H1 (cell line): ENCODE data around the gene EEPD1. TPM values are rescaled to one million over a fixed set of nuclear protein-coding genes. Genes with fewer than 3 reads are reported as not detected.

Experiments
- CHD7 ChIP-seq: fragments of 300-600 bp; sonication (generic); IDR thresholded peaks from 2 replicates; pipeline ENCODE4 v1.7.1; 2012; ENCODE audit warnings: low read length, moderate library complexity, mild to moderate bottlenecking, inconsistent platforms; ENCODE audit not compliant: insufficient replicate concordance
- MAFK ChIP-seq: IDR thresholded peaks from 2 replicates; pipeline ENCODE4 v1.6.1; 2012; ENCODE audit warnings: low read depth, mild to moderate bottlenecking, improper control_type of control experiment, low read length
- POLR2AphosphoS5 ChIP-seq: IDR thresholded peaks from 2 replicates; pipeline ENCODE4 v1.6.1; 2011; ENCODE audit warnings: low read depth, low read length
- RFX5 ChIP-seq: IDR thresholded peaks from 2 replicates; pipeline ENCODE4 v1.6.1; 2011; ENCODE audit warnings: low read depth, low read length, improper control_type of control experiment, borderline replicate concordance
- TAF1 ChIP-seq: IDR thresholded peaks from 2 replicates; pipeline ENCODE4 v1.6.1; 2011; ENCODE audit warnings: mild to moderate bottlenecking, low read depth, low read length
- USF2 ChIP-seq: IDR thresholded peaks from 2 replicates; pipeline ENCODE4 v1.6.1; 2011; ENCODE audit warnings: low read length, improper control_type of control experiment
- polyA plus RNA-seq, 7 experiments: library from polyadenylated mRNA; depleted of rRNA in 3 of 7; stranded (reverse) in 5 of 7; unstranded in 2 of 7; fragments of >200 nt in 5 of 7; fragments of 200-250 nt in 2 of 7; gene quantifications; 1 replicate in 5 of 7; 2 replicates in 1 of 7; 4 replicates in 1 of 7; pipeline versions ENCODE4 v1.2.1 to v1.2.3, GENCODE V29; 2011 to 2013; ENCODE audit warnings: missing spikeins in 2 of 7, mixed read lengths in 2 of 7
- total RNA-seq: library from RNA; stranded (reverse); fragmentation: NEBNext Ultra II Directional; extraction: Animal tissue kit (Norgen Biotek cat#: 25700); gene quantifications from 2 replicates; pipeline ENCODE4 v1.2.1, GENCODE V29; 2021

Gene EEPD1
- total and polyA plus RNA-seq, 2 of the 8 experiments (the other 6 are each of a cell fraction or from before 2014, with no cell fraction given) = 3.1 to 7.8 TPM

DNA sequence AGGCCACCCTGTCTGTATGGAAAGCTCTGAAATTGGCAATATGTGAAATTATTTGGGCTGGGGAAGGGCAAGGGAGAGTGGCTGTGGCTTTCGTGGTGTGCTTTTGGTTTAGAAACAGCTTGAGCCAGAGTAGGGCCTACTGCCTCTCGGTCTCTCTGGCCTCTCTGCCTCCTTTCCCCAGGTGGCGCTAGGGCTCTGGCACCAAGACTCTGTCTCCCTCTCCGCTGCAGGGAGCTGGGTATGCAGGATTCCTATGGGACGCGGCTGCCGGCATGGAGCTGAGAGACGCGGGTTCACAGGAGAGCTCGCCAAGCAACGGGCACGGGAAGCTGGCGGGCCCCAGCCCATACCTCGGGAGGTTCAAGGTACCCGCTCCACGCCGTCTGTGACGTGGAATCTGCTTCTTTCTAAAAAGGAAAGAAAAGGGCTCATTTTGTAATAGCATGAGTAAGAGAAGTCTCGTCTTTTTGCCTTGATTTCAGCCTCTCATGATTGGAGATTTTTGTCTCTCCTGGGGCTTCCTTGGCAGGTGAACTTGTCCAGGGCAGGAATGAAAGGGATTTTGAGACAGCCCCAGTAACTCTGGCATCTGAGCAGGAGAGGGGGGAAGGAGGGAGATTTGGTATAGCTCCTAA is 131.5 kb downstream of the EEPD1 start (continued):
- TF ChIP-seq CHD7 (no peak), USF2 (no peak), TAF1 (no peak), MAFK (no peak), POLR2AphosphoS5 (no peak), RFX5 (no peak)
